Stimulated activated CD8-positive, alpha-beta memory T cell treated with anti-CD3 and anti-CD28 coated beads, Interleukin-12 subunit alpha, Interleukin-12 subunit beta, amount 100 ng/mL, for 24 hours (primary cell): Measurements from ENCODE around the gene NTN1.
"Not testable (repeated sequence)": the region's sequence is repeated elsewhere in the genome, so short reads cannot be mapped to it uniquely, and the experiment has no call there.

ENCODE experiments used
- DNase-seq: peaks from one replicate; pipeline ENCODE4 v3.0.0-alpha.2; 2020; ENCODE audit errors: extremely low read depth

NTN1 gene

GRCh38 chr17:9123594-9124553 is 102.6 kb downstream of the NTN1 start:
- no peak for DNase-seq

- DNase-seq = no peak
Measured at GRCh38 chr17:9124554-9124935, 103.2 kb downstream of the NTN1 start.

GRCh38 chr17:9125722-9126121 is 104.4 kb downstream of the NTN1 start:
- DNase-seq = no peak

GRCh38 chr17:9127340-9127739 is 106.0 kb downstream of the NTN1 start:
- no peak for DNase-seq

GRCh38 chr17:9131371-9131770 is 110.1 kb downstream of the NTN1 start:
- no peak for DNase-seq

GRCh38 chr17:9132291-9132690 is 111.0 kb downstream of the NTN1 start:
- DNase-seq = no peak

- no peak for DNase-seq
Measured at GRCh38 chr17:9132944-9133610, 111.8 kb downstream of the NTN1 start.

- DNase-seq = no peak
Measured at GRCh38 chr17:9138161-9138717, 116.9 kb downstream of the NTN1 start.

- no peak for DNase-seq
Measured at GRCh38 chr17:9139695-9140094, 118.4 kb downstream of the NTN1 start.

GRCh38 chr17:9140550-9141424 is 119.5 kb downstream of the NTN1 start:
- DNase-seq = no peak

GRCh38 chr17:9141425-9141753 is 120.1 kb downstream of the NTN1 start:
- DNase-seq = no peak

- DNase-seq = no peak
Measured at GRCh38 chr17:9142772-9143494, 121.6 kb downstream of the NTN1 start.

GRCh38 chr17:9144502-9145249 is 123.4 kb downstream of the NTN1 start:
- no peak for DNase-seq

GRCh38 chr17:9146064-9146463 is 124.8 kb downstream of the NTN1 start:
- no peak for DNase-seq

GRCh38 chr17:9148905-9149525 is 127.7 kb downstream of the NTN1 start:
- DNase-seq = no peak

- DNase-seq = no peak
Measured at GRCh38 chr17:9150446-9151090, 129.3 kb downstream of the NTN1 start.

GRCh38 chr17:9151091-9151490 is 129.8 kb downstream of the NTN1 start:
- no peak for DNase-seq

- DNase-seq = not testable (repeated sequence)
Measured at GRCh38 chr17:9151740-9152139, 130.4 kb downstream of the NTN1 start.
